ENCODE measurements around the gene ETS1. TPM values are rescaled to one million over a fixed set of nuclear protein-coding genes. Genes with fewer than 3 reads are reported as not detected.
A peak's percentile ranks its signal among the peaks of the same experiment; 100 is the strongest.

The ETS1 gene, protein sequence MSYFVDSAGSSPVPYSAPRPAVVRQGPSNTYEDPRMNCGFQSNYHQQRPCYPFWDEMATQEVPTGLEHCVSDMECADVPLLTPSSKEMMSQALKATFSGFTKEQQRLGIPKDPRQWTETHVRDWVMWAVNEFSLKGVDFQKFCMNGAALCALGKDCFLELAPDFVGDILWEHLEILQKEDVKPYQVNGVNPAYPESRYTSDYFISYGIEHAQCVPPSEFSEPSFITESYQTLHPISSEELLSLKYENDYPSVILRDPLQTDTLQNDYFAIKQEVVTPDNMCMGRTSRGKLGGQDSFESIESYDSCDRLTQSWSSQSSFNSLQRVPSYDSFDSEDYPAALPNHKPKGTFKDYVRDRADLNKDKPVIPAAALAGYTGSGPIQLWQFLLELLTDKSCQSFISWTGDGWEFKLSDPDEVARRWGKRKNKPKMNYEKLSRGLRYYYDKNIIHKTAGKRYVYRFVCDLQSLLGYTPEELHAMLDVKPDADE
- 39.4 TPM for total RNA-seq

GRCh38 chr11:128587415-128587814 lies at the start of gene ETS1:
Gene ETS1, minus strand, starts transcription at chr11:128587558. Its CDS starts 14,428 bp downstream, at chr11:128573130.
- DNase-seq (ENCODE audit: low spot score): no peak

- no peak for DNase-seq (ENCODE audit: low spot score)
Measured at GRCh38 chr11:128634395-128634794, 47.0 kb upstream of the ETS1 start.

DNA sequence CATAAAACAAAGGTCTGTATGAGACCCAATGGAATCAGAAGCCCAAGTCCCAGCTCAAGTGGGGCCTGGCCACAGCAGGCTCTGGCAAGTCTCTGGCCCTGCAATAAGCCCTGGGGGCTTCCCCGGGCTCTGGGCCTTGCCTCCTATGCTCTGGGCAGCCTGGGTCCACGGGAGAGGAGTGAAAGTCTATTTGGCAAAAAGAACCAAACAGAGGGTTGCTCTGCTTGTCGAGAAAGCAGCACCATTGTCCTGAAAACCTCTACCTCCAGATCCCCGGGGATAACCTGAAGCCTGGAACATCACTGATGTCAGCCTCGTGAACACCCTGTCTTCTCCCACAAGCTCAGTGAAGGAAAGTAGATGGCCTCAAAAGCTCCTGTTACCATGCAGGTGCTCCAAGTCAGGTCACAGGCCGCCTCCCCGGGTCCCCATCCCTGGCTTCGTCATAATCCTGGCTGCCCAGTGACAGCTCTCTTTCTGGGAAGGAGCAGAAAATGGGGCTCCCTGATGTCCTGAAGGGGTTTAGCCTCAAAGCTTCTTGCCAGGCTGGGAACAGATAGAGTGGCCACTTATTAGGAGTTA lies 46.1 kb upstream of the ETS1 start:
- DNase-seq (ENCODE audit: low spot score): no peak

- no peak for DNase-seq (ENCODE audit: low spot score)
Measured at GRCh38 chr11:128632141-128632791, 44.9 kb upstream of the ETS1 start.

GRCh38 chr11:128630367-128631230 lies 43.2 kb upstream of the ETS1 start:
- peak; percentile 89 for DNase-seq (ENCODE audit: low spot score)

DNA sequence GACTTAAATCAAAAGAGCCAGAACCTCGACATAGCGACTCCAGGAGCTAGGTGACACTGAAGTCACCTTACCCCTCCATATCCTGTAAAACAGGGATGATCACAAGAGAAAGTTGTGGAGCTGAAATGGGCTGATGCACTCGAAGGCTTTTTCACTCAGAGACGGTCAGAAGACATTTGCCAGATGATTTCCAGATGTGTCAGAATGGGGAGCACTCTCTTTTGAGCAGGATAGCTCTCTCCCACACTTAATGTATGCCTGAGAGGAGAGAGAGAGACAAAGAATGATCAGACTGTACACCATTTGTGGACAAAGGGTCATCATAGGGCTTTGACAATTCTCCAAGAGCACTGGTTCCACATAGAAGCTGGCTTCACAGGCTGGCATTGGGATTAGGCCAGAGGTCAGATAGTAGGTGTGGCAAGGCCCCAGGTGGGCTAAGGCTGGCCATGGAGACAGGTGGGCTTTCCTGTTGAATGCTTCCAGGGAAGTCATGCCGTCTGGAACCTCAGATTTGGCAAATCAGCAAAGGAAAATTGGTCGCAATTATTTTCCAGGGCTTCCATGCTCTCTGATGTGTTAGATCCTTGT lies 42.3 kb upstream of the ETS1 start:
- no peak for DNase-seq (ENCODE audit: low spot score)

DNA sequence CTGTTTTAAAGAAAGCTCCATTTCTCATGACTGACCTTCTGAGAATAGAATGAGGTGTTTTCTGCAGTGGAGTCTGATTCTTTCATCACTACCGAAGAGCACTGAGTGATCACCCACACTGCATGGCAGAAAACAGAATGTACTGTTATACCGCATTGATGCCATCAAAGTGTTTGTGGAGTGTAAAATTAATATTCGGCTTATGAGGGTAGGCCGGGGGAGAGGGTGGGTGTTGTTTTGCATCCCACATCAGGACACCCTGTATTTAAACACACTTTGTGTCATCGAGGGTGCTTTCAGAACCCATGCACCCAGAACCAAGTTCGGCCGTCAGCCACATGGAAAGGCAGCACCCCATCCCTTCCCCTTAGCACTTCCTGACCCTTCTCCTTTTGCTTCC lies 41.3 kb upstream of the ETS1 start:
- DNase-seq (ENCODE audit: low spot score): peak; percentile 9

- no peak for DNase-seq (ENCODE audit: low spot score)
Measured at GRCh38 chr11:128628325-128628673, 40.9 kb upstream of the ETS1 start.

GRCh38 chr11:128627666-128628324 lies 40.4 kb upstream of the ETS1 start:
- peak; percentile 9 for DNase-seq (ENCODE audit: low spot score)

- no peak for DNase-seq (ENCODE audit: low spot score)
Measured at GRCh38 chr11:128626913-128627665, 39.7 kb upstream of the ETS1 start.

DNA sequence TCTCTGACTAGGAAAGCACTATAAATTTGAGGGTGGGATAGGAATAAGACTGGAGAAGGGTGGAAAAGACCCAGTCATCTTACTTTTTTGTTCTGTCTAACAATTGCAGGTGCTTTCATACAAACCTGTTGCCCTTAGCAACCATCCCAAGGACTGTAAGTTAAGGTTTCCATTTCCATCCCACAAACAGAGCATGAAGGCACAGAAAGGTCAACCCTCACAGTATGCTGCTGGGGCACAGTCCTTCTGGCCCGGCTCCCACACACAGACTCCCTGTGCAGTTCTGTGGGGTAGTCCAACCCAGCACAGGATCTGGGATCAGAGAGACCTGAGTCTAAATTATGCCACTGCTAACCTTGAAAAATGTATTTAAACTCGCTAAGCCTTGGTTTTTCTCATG lies 38.4 kb upstream of the ETS1 start:
- DNase-seq (ENCODE audit: low spot score): no peak

GRCh38 chr11:128625326-128625725 lies 38.0 kb upstream of the ETS1 start:
- no peak for DNase-seq (ENCODE audit: low spot score)

- no peak for DNase-seq (ENCODE audit: low spot score)
Measured at GRCh38 chr11:128624269-128625175, 37.2 kb upstream of the ETS1 start.

GRCh38 chr11:128623091-128623490 lies 35.7 kb upstream of the ETS1 start:
- no peak for DNase-seq (ENCODE audit: low spot score)

GRCh38 chr11:128621601-128622501 lies 34.5 kb upstream of the ETS1 start:
- DNase-seq (ENCODE audit: low spot score): no peak

- DNase-seq (ENCODE audit: low spot score): no peak
Measured at GRCh38 chr11:128620309-128621100, 33.1 kb upstream of the ETS1 start.

Measured in mucosa of gallbladder (tissue), 1 donor.